NT2/D1 (cell line): ENCODE measurements around the gene MEGF6.

Source experiments
- SUZ12 ChIP-seq: IDR thresholded peaks from 2 replicates; pipeline ENCODE4 v1.6.1; 2011; ENCODE audit not compliant: insufficient read length, insufficient read depth; ENCODE audit errors: extremely low read depth
- YY1 ChIP-seq: IDR thresholded peaks from 2 replicates; pipeline ENCODE4 v1.6.1; 2011; ENCODE audit not compliant: insufficient read length, insufficient read depth
- ZNF274 ChIP-seq: IDR thresholded peaks from 2 replicates; pipeline ENCODE4 v1.6.1; 2011; ENCODE audit warnings: mild to moderate bottlenecking, low read depth, low read length

DNA sequence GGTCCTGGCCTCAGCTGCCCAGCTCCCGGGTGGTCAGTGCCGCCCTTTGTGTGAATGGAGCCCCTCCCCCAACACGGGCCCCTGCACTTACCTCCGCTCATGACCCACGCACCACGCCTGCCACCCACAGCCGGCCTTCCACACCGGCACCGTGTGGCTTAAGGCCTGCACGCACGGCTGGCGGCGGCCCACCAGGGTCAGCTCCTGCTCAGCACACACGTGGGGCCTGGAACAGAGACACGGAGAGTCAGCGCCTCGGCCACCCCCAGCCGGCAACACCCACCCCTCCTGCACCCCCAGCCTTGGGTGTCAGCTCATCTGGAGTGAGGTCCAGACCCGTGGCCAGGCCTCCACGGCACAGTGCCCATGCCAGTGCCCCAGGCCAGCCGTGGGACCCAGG, 8.9 kb downstream of the MEGF6 start:
- TF ChIP-seq SUZ12 (no peak), ZNF274 (no peak), YY1 (no peak)
